HEK293T (cell line): Measurements from ENCODE around the gene OSMR.

Source experiments
- ARNT ChIP-seq: fragments of 450-650 bp; IDR thresholded peaks from 2 replicates; pipeline ENCODE4 v1.6.1; 2017; ENCODE audit warnings: mild to moderate bottlenecking
- CTBP1 ChIP-seq: fragments of 450-650 bp; IDR thresholded peaks from 2 replicates; pipeline ENCODE4 v1.6.1; 2016; ENCODE audit warnings: borderline replicate concordance
- FOXA1 ChIP-seq: fragments of 450-650 bp; IDR thresholded peaks from 2 replicates; pipeline ENCODE4 v1.6.1; 2016; ENCODE audit warnings: mild to moderate bottlenecking
- FOXK2 ChIP-seq: fragments of 450-650 bp; IDR thresholded peaks from 2 replicates; pipeline ENCODE4 v1.6.1; 2016; ENCODE audit warnings: mild to moderate bottlenecking
- FOXM1 ChIP-seq: fragments of 450-650 bp; IDR thresholded peaks from 2 replicates; pipeline ENCODE4 v1.6.1; 2017; ENCODE audit warnings: mild to moderate bottlenecking, borderline replicate concordance
- NFRKB ChIP-seq: fragments of 450-650 bp; IDR thresholded peaks from 2 replicates; pipeline ENCODE4 v1.6.1; 2016; ENCODE audit warnings: mild to moderate bottlenecking, moderate library complexity
- PKNOX1 ChIP-seq: fragments of 450-650 bp; IDR thresholded peaks from 2 replicates; pipeline ENCODE4 v1.6.1; 2016
- SP1 ChIP-seq: fragments of 450-650 bp; IDR thresholded peaks from 2 replicates; pipeline ENCODE4 v1.6.1; 2017
- TARDBP ChIP-seq: fragments of 450-650 bp; IDR thresholded peaks from 2 replicates; pipeline ENCODE4 v1.6.1; 2016

GRCh38 chr5:38932854-38933408 lies 87.1 kb downstream of the OSMR start:
- TF ChIP-seq FOXM1 (no peak), FOXA1 (no peak), PKNOX1 (no peak), TARDBP (no peak), SP1 (no peak), NFRKB (no peak), ARNT (no peak), FOXK2 (no peak), CTBP1 (no peak)
